Nephron (organoid): ENCODE measurements around the gene HNRNPF.
A peak's percentile ranks its signal among the peaks of the same experiment; 100 is the strongest.

Source experiments
- H3K27ac Mint-ChIP-seq, 3 experiments: 2 replicates each; pipeline ENCODE4 v1.8.0; 2020; ENCODE audit warnings: mixed read lengths in 3 of 3, mild to moderate bottlenecking in 2 of 3, moderate library complexity in 1 of 3
- H3K27me3 Mint-ChIP-seq: 2 replicates; pipeline ENCODE4 v1.8.0; 2021; ENCODE audit warnings: low read depth, mild to moderate bottlenecking, moderate library complexity, mixed read lengths
- H3K36me3 Mint-ChIP-seq: 2 replicates; pipeline ENCODE4 v1.8.0; 2020; ENCODE audit warnings: low read depth, mixed read lengths
- H3K4me1 Mint-ChIP-seq: 2 replicates; pipeline ENCODE4 v1.8.0; 2020; ENCODE audit warnings: mixed read lengths
- H3K4me3 Mint-ChIP-seq, 3 experiments: 2 replicates each; pipeline ENCODE4 v1.8.0; 2020; ENCODE audit warnings: mild to moderate bottlenecking in 3 of 3, mixed read lengths in 3 of 3, moderate library complexity in 2 of 3
- H3K9me3 Mint-ChIP-seq: 2 replicates; pipeline ENCODE4 v1.8.0; 2020; ENCODE audit warnings: mixed read lengths
- CTCF ChIP-seq, 3 experiments: fragments of 200-600 bp; sonication (generic); IDR thresholded peaks; one replicate each; pipeline ENCODE4 v1.5.0; 2021; ENCODE audit warnings: antibody characterized with exemption in 3 of 3; ENCODE audit not compliant: unreplicated experiment in 3 of 3

The HNRNPF gene

GRCh38 chr10:43407576-43408330, 1.2 kb downstream of the HNRNPF start:
- peak; percentile 25 to 41 (median 35) for TF ChIP-seq CTCF (IDR thresholded peaks at IDR 0.05; ENCODE audit: unreplicated experiment in 3 of 3)
- H3K27ac Mint-ChIP-seq, result peak overlapping the region; percentile 98 to 99 (median 98)
- H3K36me3 Mint-ChIP-seq, result peaks cover 9% of the 10 kb centered on the region
- H3K9me3 Mint-ChIP-seq, result no peaks in the 10 kb centered on the region
- H3K27me3 Mint-ChIP-seq, result peaks cover 4% of the 10 kb centered on the region
- H3K4me1 Mint-ChIP-seq, result peaks cover 24% of the 10 kb centered on the region
- H3K4me3 Mint-ChIP-seq, result peak overlapping the region; percentile 96 to 99 (median 98)

- Mint-ChIP-seq H3K27me3 (peaks cover 4% of the 10 kb centered on the region), H3K4me3 (peak overlapping the region; percentile 96 to 99 (median 98)), H3K36me3 (peaks cover 9% of the 10 kb centered on the region), H3K27ac (peak overlapping the region; percentile 98 to 99 (median 98)), H3K9me3 (no peaks in the 10 kb centered on the region), H3K4me1 (peaks cover 28% of the 10 kb centered on the region)
- no peak for TF ChIP-seq CTCF (IDR thresholded peaks at IDR 0.05; ENCODE audit: unreplicated experiment in 3 of 3)
Observed at GRCh38 chr10:43407148-43407575, 1.8 kb downstream of the HNRNPF start.

GRCh38 chr10:43404704-43405084, 4.3 kb downstream of the HNRNPF start:
- H3K36me3 Mint-ChIP-seq, result peaks cover 10% of the 10 kb centered on the region
- peak overlapping the region; percentile 47 to 76 (median 70) for H3K4me3 Mint-ChIP-seq
- peak overlapping the region in 1 of 3 experiments; percentile 80 for H3K27ac Mint-ChIP-seq
- no peaks in the 10 kb centered on the region for H3K9me3 Mint-ChIP-seq
- no peaks in the 10 kb centered on the region for H3K27me3 Mint-ChIP-seq
- peaks cover 45% of the 10 kb centered on the region for H3K4me1 Mint-ChIP-seq
- TF ChIP-seq CTCF (IDR thresholded peaks at IDR 0.05; ENCODE audit: unreplicated experiment in 3 of 3), result no peak

- H3K4me1 Mint-ChIP-seq, result peaks cover 46% of the 10 kb centered on the region
- no peaks in the 10 kb centered on the region for H3K9me3 Mint-ChIP-seq
- no peak for TF ChIP-seq CTCF (IDR thresholded peaks at IDR 0.05; ENCODE audit: unreplicated experiment in 3 of 3)
- peak overlapping the region in 1 of 3 experiments; percentile 80 for H3K27ac Mint-ChIP-seq
- peaks cover 15% of the 10 kb centered on the region for H3K36me3 Mint-ChIP-seq
- peak overlapping the region; percentile 47 to 76 (median 70) for H3K4me3 Mint-ChIP-seq
- no peaks in the 10 kb centered on the region for H3K27me3 Mint-ChIP-seq
Observed at GRCh38 chr10:43403911-43404703, 4.9 kb downstream of the HNRNPF start.

- Mint-ChIP-seq H3K27ac (peak overlapping the region in 1 of 3 experiments; percentile 58), H3K36me3 (peaks cover 15% of the 10 kb centered on the region), H3K9me3 (no peaks in the 10 kb centered on the region), H3K27me3 (no peaks in the 10 kb centered on the region), H3K4me3 (peak overlapping the region in 2 of 3 experiments; percentile 15 to 42), H3K4me1 (peaks cover 45% of the 10 kb centered on the region)
- no peak for TF ChIP-seq CTCF (IDR thresholded peaks at IDR 0.05; ENCODE audit: unreplicated experiment in 3 of 3)
Observed at GRCh38 chr10:43402880-43403452, 6.0 kb downstream of the HNRNPF start.
